Measurements from ENCODE around the gene FYTTD1. TPM values are rescaled to one million over a fixed set of nuclear protein-coding genes. Genes with fewer than 3 reads are reported as not detected.
A peak's percentile ranks its signal among the peaks of the same experiment; 100 is the strongest.

Gene FYTTD1
- total RNA-seq, 1 donor from 2014 or later, result 51.6 TPM

DNA sequence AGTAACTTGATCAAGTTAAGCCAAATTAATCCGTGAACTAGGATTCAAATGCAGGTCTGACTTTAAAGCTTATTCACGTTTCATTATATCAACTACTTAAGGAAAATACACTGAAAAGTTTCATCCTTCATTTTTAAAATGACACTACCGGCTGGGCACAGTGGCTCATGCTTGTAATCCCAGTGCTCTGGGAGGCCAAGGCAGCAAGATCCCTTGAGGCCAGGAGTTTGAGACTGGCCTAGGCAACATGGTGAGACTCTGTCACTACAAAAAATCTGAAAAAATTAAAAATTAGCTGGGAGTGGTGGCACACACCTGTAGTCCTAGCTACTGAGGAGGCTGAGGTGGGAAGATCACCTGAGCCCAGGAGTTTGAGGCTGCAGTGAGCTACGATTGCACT, 16.6 kb upstream of the FYTTD1 start:
- H3K27me3 Mint-ChIP-seq (ENCODE audit: unreplicated experiment), result peaks cover 4% of the 10 kb centered on the region
- DNase-seq, result no peak
- H3K4me3 Mint-ChIP-seq (ENCODE audit: unreplicated experiment), result no peak overlapping the region
- H3K9me3 Mint-ChIP-seq (ENCODE audit: unreplicated experiment), result peaks cover 9% of the 10 kb centered on the region
- peaks cover 7% of the 10 kb centered on the region for H3K36me3 Mint-ChIP-seq (ENCODE audit: unreplicated experiment)
- H3K27ac Mint-ChIP-seq (ENCODE audit: unreplicated experiment), result no peak overlapping the region
- TF ChIP-seq CTCF (IDR thresholded peaks at IDR 0.05; ENCODE audit: partially characterized antibody, unreplicated experiment), result no peak
- peaks cover 8% of the 10 kb centered on the region for H3K4me1 Mint-ChIP-seq (ENCODE audit: low read depth, unreplicated experiment)

DNA sequence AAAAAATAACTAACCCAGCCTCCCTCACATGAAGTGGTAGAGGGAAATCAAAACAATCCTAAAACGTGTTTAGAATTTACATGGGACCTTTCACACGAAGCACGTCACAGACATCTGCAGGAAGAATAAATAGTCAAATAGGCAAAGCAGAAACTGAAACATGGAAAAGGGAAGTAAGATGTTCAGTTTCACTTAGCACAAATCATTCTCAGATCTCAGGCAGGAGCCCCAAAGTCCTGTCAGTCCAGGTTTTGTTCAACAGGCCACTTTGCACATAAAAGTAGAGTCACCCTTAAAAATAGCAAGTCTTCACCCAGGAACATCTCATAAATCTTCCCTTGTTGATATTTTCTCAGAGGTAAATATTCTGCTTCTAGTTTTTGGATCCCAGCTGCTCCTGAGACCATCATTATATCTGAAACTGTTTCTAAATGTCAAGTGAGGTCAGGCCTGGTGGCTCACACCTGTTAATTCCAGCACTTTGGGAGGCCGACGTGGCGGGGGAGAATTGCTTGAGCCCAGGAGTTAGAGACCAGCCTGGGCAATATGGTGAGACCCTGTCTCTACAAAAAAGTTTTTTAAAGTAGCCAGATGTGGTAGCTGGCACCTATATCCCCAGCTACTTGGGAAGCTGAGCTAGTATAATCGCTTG, 14.9 kb upstream of the FYTTD1 start:
- DNase-seq, result no peak
- H3K9me3 Mint-ChIP-seq (ENCODE audit: unreplicated experiment), result peaks cover 6% of the 10 kb centered on the region
- H3K36me3 Mint-ChIP-seq (ENCODE audit: unreplicated experiment), result no peaks in the 10 kb centered on the region
- no peak for TF ChIP-seq CTCF (IDR thresholded peaks at IDR 0.05; ENCODE audit: partially characterized antibody, unreplicated experiment)
- H3K4me1 Mint-ChIP-seq (ENCODE audit: low read depth, unreplicated experiment), result peaks cover 8% of the 10 kb centered on the region
- H3K4me3 Mint-ChIP-seq (ENCODE audit: unreplicated experiment), result peak overlapping the region; percentile 61
- H3K27ac Mint-ChIP-seq (ENCODE audit: unreplicated experiment), result no peak overlapping the region
- peaks cover 4% of the 10 kb centered on the region for H3K27me3 Mint-ChIP-seq (ENCODE audit: unreplicated experiment)

- peaks cover 4% of the 10 kb centered on the region for H3K9me3 Mint-ChIP-seq (ENCODE audit: unreplicated experiment)
- peaks cover 6% of the 10 kb centered on the region for H3K4me1 Mint-ChIP-seq (ENCODE audit: low read depth, unreplicated experiment)
- TF ChIP-seq CTCF (IDR thresholded peaks at IDR 0.05; ENCODE audit: partially characterized antibody, unreplicated experiment), result no peak
- H3K27ac Mint-ChIP-seq (ENCODE audit: unreplicated experiment), result peak overlapping the region; percentile 77
- no peaks in the 10 kb centered on the region for H3K36me3 Mint-ChIP-seq (ENCODE audit: unreplicated experiment)
- peak overlapping the region; percentile 100 for H3K4me3 Mint-ChIP-seq (ENCODE audit: unreplicated experiment)
- peaks cover 3% of the 10 kb centered on the region for H3K27me3 Mint-ChIP-seq (ENCODE audit: unreplicated experiment)
- DNase-seq, result peak; percentile 24
Measured at GRCh38 chr3:197736010-197736490, 13.6 kb upstream of the FYTTD1 start.

DNA sequence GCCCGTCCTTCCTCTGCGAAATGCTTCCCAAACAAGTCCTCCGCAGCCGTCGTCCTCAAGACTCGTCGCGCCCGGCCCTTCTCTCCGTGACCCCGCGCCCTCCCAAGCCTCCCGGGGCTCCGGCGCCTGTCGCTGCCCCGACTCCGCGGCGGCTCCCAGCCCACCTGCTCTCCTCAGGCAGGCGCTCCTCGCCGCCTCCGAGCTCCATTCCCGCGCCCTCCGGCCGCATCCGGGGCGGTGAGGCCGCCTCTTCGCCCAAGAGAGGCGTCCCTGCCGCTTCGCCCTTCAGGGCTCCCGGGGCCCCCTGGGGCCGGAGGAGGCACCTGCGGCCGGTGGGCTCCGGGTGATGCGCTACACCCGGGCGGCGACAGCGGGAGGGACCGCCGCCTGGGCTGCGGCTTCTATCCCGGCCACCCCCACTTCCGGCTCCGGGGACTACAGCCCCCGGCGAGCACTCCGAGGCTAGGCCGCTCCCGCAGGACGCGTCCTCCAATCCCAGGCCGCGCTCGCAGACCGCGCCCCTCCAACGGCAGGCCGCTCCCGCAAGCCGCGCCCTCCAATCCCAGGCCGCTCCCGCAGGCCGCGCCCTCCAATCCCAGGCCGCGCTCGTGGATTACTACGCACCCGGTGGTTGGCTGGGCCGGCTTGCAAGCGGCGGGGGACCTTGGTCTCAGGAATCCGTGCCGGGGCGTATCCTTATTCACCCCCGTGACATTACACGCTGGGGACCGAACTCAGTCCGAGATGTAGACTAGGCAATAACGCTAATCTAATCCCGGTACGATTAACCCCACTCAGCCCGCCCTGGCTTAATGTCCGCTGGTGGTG, 13.0 kb upstream of the FYTTD1 start, which contains the start of gene RUBCN:
RUBCN (minus strand) TSS at position 414 of the 828 bp plus-strand sequence; CDS start at position 229, 185 bp downstream.
- DNase-seq, result peak; percentile 97
- Mint-ChIP-seq H3K27ac (ENCODE audit: unreplicated experiment) (peak within 1 kb of the TSS; percentile 80), H3K4me1 (ENCODE audit: low read depth, unreplicated experiment) (peaks cover 6% of the 10 kb centered on the region), H3K9me3 (ENCODE audit: unreplicated experiment) (peaks cover 4% of the 10 kb centered on the region), H3K4me3 (ENCODE audit: unreplicated experiment) (peak within 1 kb of the TSS; percentile 100), H3K27me3 (ENCODE audit: unreplicated experiment) (peaks cover 2% of the 10 kb centered on the region), H3K36me3 (ENCODE audit: unreplicated experiment) (no peaks in the 10 kb centered on the region)
- no peak for TF ChIP-seq CTCF (IDR thresholded peaks at IDR 0.05; ENCODE audit: partially characterized antibody, unreplicated experiment)

DNA sequence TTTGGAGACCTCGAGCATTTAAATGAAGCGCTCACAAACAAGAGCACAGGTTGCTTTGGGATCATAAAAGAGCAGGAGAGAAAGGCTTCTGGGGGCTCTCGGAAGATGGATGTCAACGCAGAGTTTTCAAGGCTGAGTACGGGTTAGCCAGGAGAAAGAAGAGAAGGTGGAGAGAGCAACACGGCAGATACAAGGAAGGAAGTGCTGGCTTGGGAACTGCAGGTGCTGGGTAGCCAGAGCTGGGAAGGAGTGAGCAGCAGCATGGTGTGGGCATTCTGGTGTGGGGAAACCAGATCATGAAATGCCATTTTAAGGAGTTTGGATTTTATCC, 12.4 kb upstream of the FYTTD1 start:
- Mint-ChIP-seq H3K9me3 (ENCODE audit: unreplicated experiment) (peaks cover 4% of the 10 kb centered on the region), H3K27me3 (ENCODE audit: unreplicated experiment) (peaks cover 2% of the 10 kb centered on the region), H3K4me1 (ENCODE audit: low read depth, unreplicated experiment) (peaks cover 3% of the 10 kb centered on the region), H3K4me3 (ENCODE audit: unreplicated experiment) (peak overlapping the region; percentile 96), H3K36me3 (ENCODE audit: unreplicated experiment) (no peaks in the 10 kb centered on the region), H3K27ac (ENCODE audit: unreplicated experiment) (peak overlapping the region; percentile 80)
- no peak for TF ChIP-seq CTCF (IDR thresholded peaks at IDR 0.05; ENCODE audit: partially characterized antibody, unreplicated experiment)
- DNase-seq, result no peak

All from glutamatergic neuron (in vitro differentiated cells).